Activated CD4-positive, alpha-beta T cell treated with anti-CD3 and anti-CD28 coated beads for 36 hours (primary cell): ENCODE data around the gene ALAD. TPM values are rescaled to one million over a fixed set of nuclear protein-coding genes. Genes with fewer than 3 reads are reported as not detected.
"Not testable (repeated sequence)": the region's sequence is repeated elsewhere in the genome, so short reads cannot be mapped to it uniquely, and the experiment has no call there.

Experiments used
- ATAC-seq: fragments of 200-7000 bp; cut with Tn5 transposase; one replicate; pipeline ENCODE4 v1.10.0; 2021; ENCODE audit warnings: mild to moderate bottlenecking, moderate library complexity
- CTCF ChIA-PET: fragments of 350-600 bp; sonication (Branson Sonifier 250); formaldehyde crosslinking; loops from one replicate; lab custom pipeline; 2021; ENCODE audit warnings: antibody characterized with exemption; lab: Charles Lee
- POLR2A ChIA-PET: fragments of 350-600 bp; sonication (Branson Sonifier 250); formaldehyde crosslinking; loops from one replicate; lab custom pipeline; 2021; ENCODE audit warnings: antibody characterized with exemption, inconsistent platforms; lab: Charles Lee
- DNase-seq: peaks from one replicate; pipeline ENCODE4 v3.0.0-alpha.2; 2020
- H3K27ac Mint-ChIP-seq: one replicate; pipeline ENCODE4 v1.8.0; 2021; ENCODE audit warnings: mixed read lengths
- H3K27me3 Mint-ChIP-seq: one replicate; pipeline ENCODE4 v1.8.0; 2021; ENCODE audit warnings: mixed read lengths
- H3K36me3 Mint-ChIP-seq: one replicate; pipeline ENCODE4 v1.8.0; 2021; ENCODE audit warnings: low read depth, mixed read lengths
- H3K4me1 Mint-ChIP-seq: one replicate; pipeline ENCODE4 v1.8.0; 2021; ENCODE audit warnings: mixed read lengths
- H3K4me3 Mint-ChIP-seq: one replicate; pipeline ENCODE4 v1.8.0; 2021; ENCODE audit warnings: mild to moderate bottlenecking, moderate library complexity, mixed read lengths
- H3K9me3 Mint-ChIP-seq: one replicate; pipeline ENCODE4 v1.8.0; 2021; ENCODE audit warnings: low read depth, mixed read lengths
- intact Hi-C, 2 experiments: fragments of 100-400 bp; cut with DNase I in 1 of 2; cut with micrococcal nuclease in 1 of 2; formaldehyde crosslinking; loops; one replicate each; pipeline versions ENCODE4 v1.14.2 to v1.15.1; 2022 to 2024; cut with DNase I, micrococcal nuclease
- total RNA-seq, 2 experiments: library from RNA; stranded (reverse); gene quantifications; one replicate each; pipeline ENCODE4 v1.2.3, GENCODE V29; 2021

Gene ALAD
- total RNA-seq, result 10 to 100 TPM; 20.2 to 30.1 TPM

- ChIA-PET POLR2A (interaction anchor here (0.5 to 2.5 kb wide), 3 partner anchors 9 to 127 kb away, joined by 3 to 13 read pairs (median 4); partner anchors contain the start of genes C9orf43 and POLE3), CTCF (interaction anchor here (0.6 to 4.5 kb wide), 19 partner anchors 10 to 257 kb away, joined by 3 to 38 read pairs (median 4); partner anchors contain the start of genes BSPRY, C9orf43, CDC26 and FKBP15)
- Mint-ChIP-seq H3K4me1 (peaks cover 19% of the 10 kb centered on the region), H3K9me3 (no peaks in the 10 kb centered on the region), H3K4me3 (peak within 1 kb of the TSS; percentile 86), H3K27ac (peak within 1 kb of the TSS; percentile 84), H3K36me3 (no peaks in the 10 kb centered on the region), H3K27me3 (no peaks in the 10 kb centered on the region)
- intact Hi-C loops, result loop anchor here (1.0 to 2.0 kb wide), 11 partner anchors 9 to 258 kb away; partner anchors contain the start of genes C9orf43 (in 2 of the 2), CDC26 (in 2 of the 2), FKBP15 (in 2 of the 2) and POLE3 (in 2 of the 2)
- DNase-seq, result peak; percentile 100
- ATAC-seq, result peak; percentile 99
Measured at GRCh38 chr9:113401027-113401792, at the start of gene ALAD. ALAD (minus strand) TSS chr9:113401284; CDS start chr9:113393559, 7,725 bp downstream.

- ChIA-PET CTCF (no interaction called here), POLR2A (no interaction called here)
- no peak for DNase-seq
- Mint-ChIP-seq H3K27ac (no peak overlapping the region), H3K36me3 (no peaks in the 10 kb centered on the region), H3K4me1 (peaks cover 3% of the 10 kb centered on the region), H3K27me3 (no peaks in the 10 kb centered on the region), H3K4me3 (no peak overlapping the region), H3K9me3 (no peaks in the 10 kb centered on the region)
- intact Hi-C loops, result loop anchor here in 1 of 2 experiments (5.0 kb wide), 1 partner anchor 68 kb away; no protein-coding TSS in a partner anchor
- no peak for ATAC-seq
Measured at GRCh38 chr9:113449376-113449775, 48.3 kb upstream of the ALAD start.

GRCh38 chr9:113446323-113446740, 45.2 kb upstream of the ALAD start:
- H3K27me3 Mint-ChIP-seq, result no peaks in the 10 kb centered on the region
- CTCF ChIA-PET, result interaction anchor here (0.6 to 5.4 kb wide), 33 partner anchors 9 to 238 kb away, joined by 3 to 138 read pairs (median 4); partner anchors contain the start of gene CDC26
- intact Hi-C loops, result loop anchor here (2.0 to 5.0 kb wide), 5 partner anchors 71 to 212 kb away; no protein-coding TSS in a partner anchor
- ATAC-seq (peak; percentile 47), DNase-seq (peak; percentile 28)
- H3K27ac Mint-ChIP-seq, result no peak overlapping the region
- no peaks in the 10 kb centered on the region for H3K36me3 Mint-ChIP-seq
- H3K4me1 Mint-ChIP-seq, result peaks cover 3% of the 10 kb centered on the region
- no peaks in the 10 kb centered on the region for H3K9me3 Mint-ChIP-seq
- POLR2A ChIA-PET, result no interaction called here
- H3K4me3 Mint-ChIP-seq, result no peak overlapping the region

GRCh38 chr9:113444736-113445135, 43.7 kb upstream of the ALAD start:
- ATAC-seq (no peak), DNase-seq (no peak)
- Mint-ChIP-seq H3K27ac (no peak overlapping the region), H3K27me3 (no peaks in the 10 kb centered on the region), H3K9me3 (no peaks in the 10 kb centered on the region), H3K4me1 (peaks cover 3% of the 10 kb centered on the region), H3K4me3 (no peak overlapping the region), H3K36me3 (no peaks in the 10 kb centered on the region)
- ChIA-PET POLR2A (no interaction called here), CTCF (interaction anchor here (0.8 to 5.4 kb wide), 8 partner anchors 10 to 222 kb away, joined by 3 to 138 read pairs (median 7); no protein-coding TSS in a partner anchor)
- intact Hi-C loops, result loop anchor here in 1 of 2 experiments (5.0 kb wide), 1 partner anchor 73 kb away; no protein-coding TSS in a partner anchor

- intact Hi-C loops, DNase-seq, POLR2A ChIA-PET, ATAC-seq, H3K27ac Mint-ChIP-seq, H3K4me1 Mint-ChIP-seq, H3K36me3 Mint-ChIP-seq, H3K4me3 Mint-ChIP-seq, H3K9me3 Mint-ChIP-seq, CTCF ChIA-PET, H3K27me3 Mint-ChIP-seq: not testable (repeated sequence)
Measured at GRCh38 chr9:113437716-113438115, 36.6 kb upstream of the ALAD start.

- H3K27ac Mint-ChIP-seq, result no peak overlapping the region
- CTCF ChIA-PET, result interaction anchor here (1.0 kb wide), 1 partner anchor 9 kb away, joined by 3 read pairs; no protein-coding TSS in a partner anchor
- no peaks in the 10 kb centered on the region for H3K36me3 Mint-ChIP-seq
- H3K27me3 Mint-ChIP-seq, result peaks cover 1% of the 10 kb centered on the region
- POLR2A ChIA-PET, result no interaction called here
- no peaks in the 10 kb centered on the region for H3K4me1 Mint-ChIP-seq
- DNase-seq (no peak), ATAC-seq (no peak)
- H3K4me3 Mint-ChIP-seq, result no peak overlapping the region
- intact Hi-C loops, result no loop called here
- no peaks in the 10 kb centered on the region for H3K9me3 Mint-ChIP-seq
Measured at GRCh38 chr9:113436728-113437515, 35.8 kb upstream of the ALAD start.

GRCh38 chr9:113431191-113431590, 30.1 kb upstream of the ALAD start:
- no peaks in the 10 kb centered on the region for H3K4me1 Mint-ChIP-seq
- H3K27me3 Mint-ChIP-seq, result peaks cover 2% of the 10 kb centered on the region
- H3K27ac Mint-ChIP-seq, result no peak overlapping the region
- ATAC-seq (no peak), DNase-seq (no peak)
- no peak overlapping the region for H3K4me3 Mint-ChIP-seq
- no peaks in the 10 kb centered on the region for H3K36me3 Mint-ChIP-seq
- no peaks in the 10 kb centered on the region for H3K9me3 Mint-ChIP-seq
- ChIA-PET CTCF (interaction anchor here (1.4 kb wide), 1 partner anchor 224 kb away, joined by 4 read pairs; no protein-coding TSS in a partner anchor), POLR2A (no interaction called here)
- intact Hi-C loops, result no loop called here

- ChIA-PET POLR2A (no interaction called here), CTCF (no interaction called here)
- ATAC-seq, result no peak
- Mint-ChIP-seq H3K4me3 (no peak overlapping the region), H3K9me3 (no peaks in the 10 kb centered on the region), H3K27ac (no peak overlapping the region), H3K27me3 (peaks cover 2% of the 10 kb centered on the region), H3K4me1 (no peaks in the 10 kb centered on the region), H3K36me3 (no peaks in the 10 kb centered on the region)
- intact Hi-C loops, result no loop called here
- no peak for DNase-seq
Measured at GRCh38 chr9:113428062-113428615, 27.1 kb upstream of the ALAD start.

- Mint-ChIP-seq H3K27me3 (peaks cover 2% of the 10 kb centered on the region), H3K9me3 (no peaks in the 10 kb centered on the region), H3K4me3 (no peak overlapping the region), H3K27ac (no peak overlapping the region), H3K4me1 (no peaks in the 10 kb centered on the region), H3K36me3 (no peaks in the 10 kb centered on the region)
- ATAC-seq, result no peak
- no peak for DNase-seq
- CTCF ChIA-PET, result interaction anchor here (0.9 kb wide), 2 partner anchors 15 to 18 kb away, joined by 3 read pairs; no protein-coding TSS in a partner anchor
- POLR2A ChIA-PET, result no interaction called here
- intact Hi-C loops, result no loop called here
Measured at GRCh38 chr9:113427629-113428028, 26.5 kb upstream of the ALAD start.

- peaks cover 2% of the 10 kb centered on the region for H3K27me3 Mint-ChIP-seq
- no peaks in the 10 kb centered on the region for H3K36me3 Mint-ChIP-seq
- POLR2A ChIA-PET, result no interaction called here
- H3K4me3 Mint-ChIP-seq, result no peak overlapping the region
- H3K4me1 Mint-ChIP-seq, result no peaks in the 10 kb centered on the region
- H3K9me3 Mint-ChIP-seq, result no peaks in the 10 kb centered on the region
- intact Hi-C loops, result no loop called here
- no peak overlapping the region for H3K27ac Mint-ChIP-seq
- DNase-seq (no peak), ATAC-seq (no peak)
- CTCF ChIA-PET, result interaction anchor here (0.6 to 0.9 kb wide), 3 partner anchors 14 to 19 kb away, joined by 3 read pairs; partner anchors contain the start of genes C9orf43 and POLE3
Measured at GRCh38 chr9:113426701-113427100, 25.6 kb upstream of the ALAD start.
